Astrocyte of the spinal cord (primary cell): Measurements from ENCODE around the gene WDR13.

Source experiments
- DNase-seq: peaks from one replicate; pipeline ENCODE4 v3.0.0; 2011; ENCODE audit warnings: low read depth, low spot score
- H3K4me3 ChIP-seq: 2 replicates; pipeline ENCODE4 v1.5.1; 2011; ENCODE audit warnings: low read depth, mild to moderate bottlenecking, low read length, moderate library complexity
- in situ Hi-C: cut with HindIII; loops from 2 replicates; pipeline ENCODE4 v1.10.0; 2017; ENCODE audit warnings: low sequenced_read_pairs
- TF ChIP-seq, protein P1 (sequence below): IDR thresholded peaks from 2 replicates; pipeline ENCODE4 v1.5.1; 2012; ENCODE audit warnings: low read depth, mild to moderate bottlenecking, low read length, inconsistent platforms

The WDR13 gene

DNA sequence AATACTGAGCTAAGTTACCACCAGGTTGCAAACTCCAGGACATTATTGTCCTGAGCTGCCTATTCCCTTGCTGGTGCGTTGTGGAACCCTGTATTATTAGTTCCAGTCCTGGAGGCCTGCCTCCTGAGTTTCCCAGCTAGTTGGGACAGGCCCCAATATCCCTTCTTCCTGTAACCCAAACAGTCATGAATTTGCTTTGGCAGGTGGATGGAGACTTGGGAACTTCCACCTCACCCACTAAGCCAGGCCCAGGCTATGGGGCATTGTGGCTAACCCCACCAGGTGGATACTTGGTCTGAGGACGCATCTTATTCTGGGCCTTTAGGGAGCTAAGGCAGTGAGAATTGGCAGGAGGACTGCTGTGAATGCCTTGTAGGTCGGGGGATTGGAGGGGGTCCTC lies 18.0 kb upstream of the WDR13 start:
- in situ Hi-C loops: no loop called here
- TF ChIP-seq, protein P1, sequence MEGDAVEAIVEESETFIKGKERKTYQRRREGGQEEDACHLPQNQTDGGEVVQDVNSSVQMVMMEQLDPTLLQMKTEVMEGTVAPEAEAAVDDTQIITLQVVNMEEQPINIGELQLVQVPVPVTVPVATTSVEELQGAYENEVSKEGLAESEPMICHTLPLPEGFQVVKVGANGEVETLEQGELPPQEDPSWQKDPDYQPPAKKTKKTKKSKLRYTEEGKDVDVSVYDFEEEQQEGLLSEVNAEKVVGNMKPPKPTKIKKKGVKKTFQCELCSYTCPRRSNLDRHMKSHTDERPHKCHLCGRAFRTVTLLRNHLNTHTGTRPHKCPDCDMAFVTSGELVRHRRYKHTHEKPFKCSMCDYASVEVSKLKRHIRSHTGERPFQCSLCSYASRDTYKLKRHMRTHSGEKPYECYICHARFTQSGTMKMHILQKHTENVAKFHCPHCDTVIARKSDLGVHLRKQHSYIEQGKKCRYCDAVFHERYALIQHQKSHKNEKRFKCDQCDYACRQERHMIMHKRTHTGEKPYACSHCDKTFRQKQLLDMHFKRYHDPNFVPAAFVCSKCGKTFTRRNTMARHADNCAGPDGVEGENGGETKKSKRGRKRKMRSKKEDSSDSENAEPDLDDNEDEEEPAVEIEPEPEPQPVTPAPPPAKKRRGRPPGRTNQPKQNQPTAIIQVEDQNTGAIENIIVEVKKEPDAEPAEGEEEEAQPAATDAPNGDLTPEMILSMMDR: no peak
- no peak for DNase-seq
- no peak overlapping the region for H3K4me3 ChIP-seq

DNA sequence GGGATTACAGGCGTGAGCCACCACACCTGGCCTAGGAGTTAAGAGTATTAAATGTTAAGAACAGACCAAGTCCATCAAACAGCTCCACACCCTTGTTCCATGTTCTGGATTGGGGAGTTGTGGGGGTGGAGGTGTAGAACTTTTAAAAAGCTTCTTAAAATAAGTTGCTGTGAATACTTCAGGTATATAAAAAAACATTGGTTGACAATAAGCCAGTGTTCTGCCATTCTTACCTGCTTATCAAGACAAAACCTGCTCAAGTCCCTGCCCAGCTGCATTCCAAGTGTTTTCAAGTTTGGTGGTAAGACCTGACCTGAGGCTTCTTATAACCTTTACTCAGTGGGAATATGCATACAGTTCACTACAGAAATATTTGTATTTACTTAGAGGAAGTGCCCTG lies 16.6 kb upstream of the WDR13 start:
- in situ Hi-C loops: no loop called here
- H3K4me3 ChIP-seq: no peak overlapping the region
- TF ChIP-seq, protein P1: no peak
- no peak for DNase-seq

DNA sequence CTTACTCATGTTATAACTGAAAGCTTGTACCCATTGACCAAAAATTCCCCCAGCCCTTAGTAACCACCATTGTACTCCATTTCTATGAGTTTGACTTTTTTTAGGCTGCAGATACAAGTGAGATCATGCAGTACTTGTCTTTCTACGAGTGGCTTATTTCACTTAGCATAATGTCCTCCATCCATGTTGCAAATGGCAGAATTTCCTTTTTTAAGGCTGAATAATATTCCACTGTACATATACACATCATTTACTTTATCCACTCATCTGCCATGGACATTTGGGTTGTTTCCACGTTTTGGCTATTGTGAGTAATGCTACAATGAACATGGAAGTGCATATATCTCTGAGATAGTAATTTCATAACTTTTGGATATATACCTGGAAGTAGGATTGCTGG lies 12.6 kb upstream of the WDR13 start:
- TF ChIP-seq, protein P1: no peak
- no peak overlapping the region for H3K4me3 ChIP-seq
- in situ Hi-C loops: no loop called here
- no peak for DNase-seq

DNA sequence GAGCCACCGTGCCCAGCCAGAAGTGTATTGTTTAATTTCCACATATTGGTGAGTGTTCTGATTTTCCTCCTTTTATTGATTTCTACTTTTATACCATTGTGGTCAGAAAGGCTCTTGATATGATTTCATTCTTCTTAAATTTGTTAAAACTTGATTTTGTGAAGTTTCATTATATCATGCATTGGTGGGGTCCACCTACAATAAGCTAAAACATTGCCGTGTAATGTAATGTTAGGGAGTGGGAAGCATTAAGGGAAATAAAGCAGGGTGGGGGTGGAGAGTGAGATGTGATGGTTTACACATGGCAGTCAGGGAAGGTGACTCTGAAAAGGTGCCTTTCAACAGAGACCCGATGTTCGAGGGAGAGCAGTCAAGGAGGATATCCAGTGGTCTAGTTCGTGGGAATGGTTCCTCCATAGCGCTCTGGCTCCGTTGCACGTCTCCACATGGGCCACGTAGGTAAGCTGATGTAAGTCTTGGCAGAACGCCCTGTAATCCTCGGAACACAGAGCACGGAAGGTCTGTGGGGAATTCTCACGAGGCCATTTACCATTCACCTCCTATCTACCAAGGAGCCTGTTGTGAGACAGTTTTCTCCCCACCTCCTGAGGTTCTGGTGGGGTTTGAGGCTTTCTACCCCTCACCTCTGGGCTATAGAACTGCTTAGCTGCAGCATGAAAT lies 7.7 kb upstream of the WDR13 start:
- TF ChIP-seq, protein P1: no peak
- DNase-seq: no peak
- no peak overlapping the region for H3K4me3 ChIP-seq
- in situ Hi-C loops: no loop called here

DNA sequence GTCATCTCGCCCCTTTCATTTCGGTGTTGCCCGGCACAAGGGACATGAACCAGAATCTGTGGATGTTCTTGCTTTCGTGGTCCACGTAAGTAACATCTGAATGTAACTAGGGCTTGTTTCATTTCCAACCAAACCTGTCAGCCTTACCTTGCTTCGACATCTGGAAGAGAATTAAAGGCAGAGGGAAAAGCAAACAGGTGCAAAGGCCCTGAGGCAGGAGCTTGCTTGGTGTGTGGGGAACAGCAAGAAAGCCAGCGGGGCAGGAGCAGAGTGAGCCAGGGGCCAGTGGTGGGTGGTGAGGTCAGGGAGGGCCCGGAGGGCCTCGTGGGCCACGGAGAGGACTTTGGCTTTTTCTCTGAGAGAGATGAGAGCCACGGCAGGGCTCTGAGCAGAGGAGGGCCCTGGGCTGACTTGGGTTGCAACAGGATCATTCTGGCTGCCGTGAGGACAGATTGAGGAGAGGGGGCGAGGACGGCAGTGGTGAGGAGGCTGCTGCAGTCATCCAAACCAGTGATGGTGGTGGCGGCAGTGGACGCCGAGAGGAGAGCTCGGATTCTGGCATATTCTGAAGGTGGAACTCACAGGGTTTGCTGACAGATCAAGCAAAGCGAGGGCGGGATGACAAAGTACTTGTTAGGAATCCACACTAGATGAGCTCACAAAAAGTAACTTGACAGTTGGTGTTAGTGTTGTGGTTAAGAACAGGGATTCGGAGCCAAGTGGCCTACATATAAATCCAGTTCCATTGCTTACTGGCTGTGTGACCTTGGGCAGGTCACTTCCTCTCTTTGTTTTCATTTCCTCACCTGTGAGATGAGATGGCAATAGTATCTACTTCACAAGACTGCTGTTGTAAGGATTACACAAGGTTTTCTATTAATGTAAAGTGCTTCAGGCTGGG lies 6.8 kb upstream of the WDR13 start:
- TF ChIP-seq, protein P1: no peak
- in situ Hi-C loops: no loop called here
- no peak for DNase-seq
- H3K4me3 ChIP-seq: no peak overlapping the region

DNA sequence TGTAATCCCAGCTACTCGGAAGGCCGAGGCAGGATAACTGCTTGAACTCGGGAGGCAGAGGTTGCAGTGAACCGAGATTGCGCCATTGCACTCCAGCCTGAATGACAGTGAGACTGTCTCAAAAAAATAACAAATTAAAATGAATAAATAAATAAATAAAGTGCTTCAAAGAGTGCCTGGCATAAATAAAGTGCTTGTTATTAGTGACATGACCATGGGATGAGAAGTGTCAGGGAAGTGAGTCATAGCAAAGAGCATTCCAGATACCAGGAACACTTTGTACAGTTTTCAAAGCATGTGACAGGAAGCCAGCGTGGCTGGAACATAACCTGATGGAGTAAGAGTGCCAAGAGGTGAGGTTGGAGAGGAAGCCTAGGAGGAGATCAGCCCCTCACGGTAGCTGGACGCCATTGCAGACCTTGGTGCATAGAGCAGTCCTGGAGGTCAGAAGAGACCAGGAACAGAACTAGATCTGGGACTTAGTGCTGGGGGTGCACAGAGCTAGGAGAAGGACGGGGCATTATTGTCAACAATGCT lies 6.0 kb upstream of the WDR13 start:
- H3K4me3 ChIP-seq: no peak overlapping the region
- in situ Hi-C loops: no loop called here
- TF ChIP-seq, protein P1: no peak
- DNase-seq: peak; percentile 67
